Mesenchymal stem cell (in vitro differentiated cells and primary cell): Measurements from ENCODE around the gene PELI3.

Source experiments
- DNase-seq: peaks from one replicate; pipeline ENCODE4 v3.0.0-alpha.2; 2013
- H2AFZ ChIP-seq: one replicate; pipeline ENCODE4 v1.6.1; 2013; ENCODE audit warnings: low read depth, mild to moderate bottlenecking, control low read depth, inconsistent platforms, low read length, moderate library complexity
- H2AK5ac ChIP-seq: 2 replicates; pipeline ENCODE4 v1.6.1; 2013; ENCODE audit warnings: low read length, moderate library complexity, mild to moderate bottlenecking, inconsistent platforms; ENCODE audit not compliant: severe bottlenecking
- H2BK120ac ChIP-seq: one replicate; pipeline ENCODE4 v1.6.1; 2013; ENCODE audit warnings: low read depth, mild to moderate bottlenecking, inconsistent platforms, low read length, moderate library complexity
- H2BK12ac ChIP-seq, 2 experiments: one replicate each; pipeline ENCODE4 v1.6.1; 2013; ENCODE audit warnings: inconsistent platforms in 2 of 2, low read length in 2 of 2, mild to moderate bottlenecking in 2 of 2, moderate library complexity in 2 of 2, control low read depth in 1 of 2
- H2BK15ac ChIP-seq: one replicate; pipeline ENCODE4 v1.6.1; 2013; ENCODE audit warnings: mild to moderate bottlenecking, low read depth, inconsistent platforms; ENCODE audit not compliant: poor library complexity, severe bottlenecking
- H2BK5ac ChIP-seq: 2 replicates; pipeline ENCODE4 v1.6.1; 2013; ENCODE audit warnings: low read depth, mild to moderate bottlenecking, low read length, control low read depth, inconsistent platforms; ENCODE audit not compliant: poor library complexity, severe bottlenecking
- H3K14ac ChIP-seq, 2 experiments: one replicate each; pipeline ENCODE4 v1.6.1; 2013; ENCODE audit warnings: inconsistent platforms in 2 of 2, low read length in 2 of 2, control low read depth in 1 of 2, mild to moderate bottlenecking in 1 of 2, moderate library complexity in 1 of 2
- H3K18ac ChIP-seq, 2 experiments: one replicate each; pipeline ENCODE4 v1.6.1; 2013; ENCODE audit warnings: inconsistent platforms in 2 of 2, low read length in 2 of 2, control low read depth in 1 of 2, low read depth in 1 of 2, mild to moderate bottlenecking in 1 of 2
- H3K23ac ChIP-seq, 2 experiments: one replicate each; pipeline ENCODE4 v1.6.1; 2013; ENCODE audit warnings: inconsistent platforms in 2 of 2, low read length in 2 of 2, mild to moderate bottlenecking in 2 of 2, moderate library complexity in 2 of 2, control low read depth in 1 of 2
- H3K27ac ChIP-seq: 2 replicates; pipeline ENCODE4 v1.5.1; 2013; ENCODE audit warnings: mild to moderate bottlenecking, moderate library complexity, low read length, control low read depth, inconsistent platforms; ENCODE audit not compliant: poor library complexity, severe bottlenecking
- H3K27me3 ChIP-seq, 2 experiments: 2 replicates each; pipeline versions ENCODE4 v1.6.1 to v1.7.0; 2013; ENCODE audit warnings: low read length in 2 of 2, mild to moderate bottlenecking in 2 of 2, moderate library complexity in 2 of 2, control low read depth in 1 of 2, inconsistent platforms in 1 of 2; ENCODE audit not compliant: control insufficient read depth in 1 of 2, insufficient read depth in 1 of 2
- H3K36me3 ChIP-seq, 2 experiments: 2 replicates each; pipeline versions ENCODE4 v1.6.1 to v1.7.0; 2013; ENCODE audit warnings: low read length in 2 of 2, control low read depth in 1 of 2, inconsistent platforms in 1 of 2, low read depth in 1 of 2, mild to moderate bottlenecking in 1 of 2; ENCODE audit not compliant: insufficient read depth in 2 of 2, control insufficient read depth in 1 of 2
- H3K4ac ChIP-seq, 2 experiments: one replicate each; pipeline ENCODE4 v1.6.1; 2013; ENCODE audit warnings: inconsistent platforms in 2 of 2, low read length in 2 of 2, mild to moderate bottlenecking in 2 of 2, moderate library complexity in 2 of 2, control low read depth in 1 of 2, low read depth in 1 of 2
- H3K4me1 ChIP-seq: 2 replicates; pipeline ENCODE4 v1.6.1; 2013; ENCODE audit warnings: low read depth, low read length, control low read depth; ENCODE audit not compliant: control insufficient read depth, insufficient read depth
- H3K4me2 ChIP-seq: 2 replicates; pipeline ENCODE4 v1.6.1; 2013; ENCODE audit warnings: low read length, mild to moderate bottlenecking, inconsistent platforms; ENCODE audit not compliant: poor library complexity, severe bottlenecking
- H3K4me3 ChIP-seq, 2 experiments: 2 replicates each; pipeline versions ENCODE4 v1.5.1 to v1.7.0; 2013; ENCODE audit warnings: low read length in 2 of 2, mild to moderate bottlenecking in 2 of 2, control low read depth in 1 of 2, low read depth in 1 of 2; ENCODE audit not compliant: insufficient read depth in 1 of 2
- H3K79me1 ChIP-seq: replicated peaks from 2 replicates; pipeline ENCODE4 v1.6.1; 2013; ENCODE audit warnings: mild to moderate bottlenecking, control low read depth, low read length, inconsistent platforms; ENCODE audit not compliant: poor library complexity, severe bottlenecking
- H3K9ac ChIP-seq: 2 replicates; pipeline ENCODE4 v1.7.0; 2013; ENCODE audit warnings: mild to moderate bottlenecking, low read length, moderate library complexity
- H3K9me3 ChIP-seq: 2 replicates; pipeline ENCODE4 v1.7.0; 2013; ENCODE audit warnings: mild to moderate bottlenecking, low read length; ENCODE audit not compliant: control insufficient read depth
- H4K8ac ChIP-seq: one replicate; pipeline ENCODE4 v1.6.1; 2013; ENCODE audit warnings: inconsistent platforms, mild to moderate bottlenecking, low read length, moderate library complexity
- H4K91ac ChIP-seq: one replicate; pipeline ENCODE4 v1.6.1; 2013; ENCODE audit warnings: mild to moderate bottlenecking, low read length, inconsistent platforms
- WGBS: methylation state at CpG from one replicate; pipeline ENCODE4 v1.1.7; 2013; ENCODE audit warnings: mixed read lengths; 5-methylcytosine and 5-hydroxymethylcytosine counted together

PELI3 gene

GRCh38 chr11:66467034-66467659 is 442 bp downstream of the PELI3 start:
- H2BK5ac ChIP-seq = no peak overlapping the region
- no peak overlapping the region for H3K27ac ChIP-seq
- no peaks in the 10 kb centered on the region for H3K9me3 ChIP-seq
- no peak overlapping the region for H2AK5ac ChIP-seq
- peak overlapping the region; percentile 25 to 30 for H3K4ac ChIP-seq
- no peak overlapping the region for H2BK120ac ChIP-seq
- no peak overlapping the region for H4K91ac ChIP-seq
- H3K9ac ChIP-seq = peak overlapping the region; percentile 88
- WGBS = 3% methylated on average over 40 of the region's 72 CpGs
- peaks cover 6% of the 10 kb centered on the region for H3K79me1 ChIP-seq
- H4K8ac ChIP-seq = peak overlapping the region; percentile 72
- H3K36me3 ChIP-seq = peaks cover 5 to 18% of the 10 kb centered on the region in 2 experiments
- H3K23ac ChIP-seq = peak overlapping the region in 1 of 2 experiments; percentile 65
- peak overlapping the region; percentile 49 for H2AFZ ChIP-seq
- H3K18ac ChIP-seq = peak overlapping the region; percentile 55 to 74
- peak overlapping the region; percentile 85 for H2BK15ac ChIP-seq
- H3K4me1 ChIP-seq = peaks cover 14% of the 10 kb centered on the region
- H3K27me3 ChIP-seq = no peaks in the 10 kb centered on the region
- peak overlapping the region; percentile 89 to 90 for H3K4me3 ChIP-seq
- H3K14ac ChIP-seq = peak overlapping the region in 1 of 2 experiments; percentile 30
- no peak overlapping the region for H2BK12ac ChIP-seq
- peak; percentile 60 for DNase-seq
- peak overlapping the region; percentile 81 for H3K4me2 ChIP-seq

- Histone ChIP-seq H2AK5ac (no peak overlapping the region), H3K23ac (no peak overlapping the region), H3K18ac (no peak overlapping the region), H3K9me3 (no peaks in the 10 kb centered on the region), H3K36me3 (peaks cover 8 to 24% of the 10 kb centered on the region in 2 experiments), H3K27me3 (no peaks in the 10 kb centered on the region), H2BK15ac (no peak overlapping the region), H3K14ac (no peak overlapping the region), H3K4ac (no peak overlapping the region), H2AFZ (no peak overlapping the region), H3K4me2 (no peak overlapping the region), H2BK120ac (no peak overlapping the region), H3K4me3 (peak overlapping the region in 1 of 2 experiments; percentile 89), H3K79me1 (peaks cover 6% of the 10 kb centered on the region), H3K27ac (no peak overlapping the region), H2BK12ac (no peak overlapping the region), H3K9ac (peak overlapping the region; percentile 88), H4K8ac (no peak overlapping the region), H4K91ac (no peak overlapping the region), H2BK5ac (no peak overlapping the region), H3K4me1 (peaks cover 14% of the 10 kb centered on the region)
- no peak for DNase-seq
- WGBS = 56% methylated on average over 6 of the region's 6 CpGs
These were observed 1.1 kb downstream of the PELI3 start for GRCh38 chr11:66467756-66468155.

GRCh38 chr11:66468691-66469090 is 2.0 kb downstream of the PELI3 start:
- Histone ChIP-seq H4K8ac (no peak overlapping the region), H3K79me1 (peaks cover 6% of the 10 kb centered on the region), H3K27me3 (no peaks in the 10 kb centered on the region), H3K36me3 (peaks cover 17 to 32% of the 10 kb centered on the region in 2 experiments), H3K4me2 (no peak overlapping the region), H3K4me3 (no peak overlapping the region), H2AK5ac (no peak overlapping the region), H2BK5ac (no peak overlapping the region), H3K18ac (no peak overlapping the region), H2BK120ac (no peak overlapping the region), H3K9me3 (no peaks in the 10 kb centered on the region), H3K27ac (no peak overlapping the region), H3K23ac (no peak overlapping the region), H3K4ac (no peak overlapping the region), H2BK15ac (no peak overlapping the region), H3K4me1 (peaks cover 14% of the 10 kb centered on the region), H3K14ac (no peak overlapping the region), H2BK12ac (no peak overlapping the region), H3K9ac (no peak overlapping the region), H2AFZ (no peak overlapping the region), H4K91ac (no peak overlapping the region)
- WGBS = 94% methylated on average over 6 of the region's 6 CpGs
- no peak for DNase-seq

- Histone ChIP-seq H2AFZ (no peak overlapping the region), H3K14ac (no peak overlapping the region), H3K23ac (no peak overlapping the region), H3K27me3 (no peaks in the 10 kb centered on the region), H3K18ac (no peak overlapping the region), H3K4ac (no peak overlapping the region), H2BK120ac (no peak overlapping the region), H3K36me3 (peaks cover 23 to 40% of the 10 kb centered on the region in 2 experiments), H2AK5ac (no peak overlapping the region), H3K79me1 (peaks cover 6% of the 10 kb centered on the region), H4K91ac (no peak overlapping the region), H3K27ac (no peak overlapping the region), H3K4me1 (peaks cover 14% of the 10 kb centered on the region), H2BK5ac (no peak overlapping the region), H3K9me3 (no peaks in the 10 kb centered on the region), H4K8ac (no peak overlapping the region), H3K4me3 (no peak overlapping the region), H2BK12ac (no peak overlapping the region), H2BK15ac (no peak overlapping the region), H3K9ac (no peak overlapping the region), H3K4me2 (no peak overlapping the region)
- WGBS = 100% methylated on average over 1 of the region's 1 CpG
- DNase-seq = no peak
These were observed 2.7 kb downstream of the PELI3 start for GRCh38 chr11:66469441-66469840.
